Activated CD8-positive, alpha-beta memory T cell treated with anti-CD3 and anti-CD28 coated beads, Interleukin-2, amount 50 U/mL, for 1 hour (primary cell): Measurements from ENCODE around the gene GRIK1.

ENCODE experiments used
- DNase-seq: peaks from one replicate; pipeline ENCODE4 v3.0.0-alpha.2; 2020; ENCODE audit errors: extremely low read depth

The GRIK1 gene

DNA sequence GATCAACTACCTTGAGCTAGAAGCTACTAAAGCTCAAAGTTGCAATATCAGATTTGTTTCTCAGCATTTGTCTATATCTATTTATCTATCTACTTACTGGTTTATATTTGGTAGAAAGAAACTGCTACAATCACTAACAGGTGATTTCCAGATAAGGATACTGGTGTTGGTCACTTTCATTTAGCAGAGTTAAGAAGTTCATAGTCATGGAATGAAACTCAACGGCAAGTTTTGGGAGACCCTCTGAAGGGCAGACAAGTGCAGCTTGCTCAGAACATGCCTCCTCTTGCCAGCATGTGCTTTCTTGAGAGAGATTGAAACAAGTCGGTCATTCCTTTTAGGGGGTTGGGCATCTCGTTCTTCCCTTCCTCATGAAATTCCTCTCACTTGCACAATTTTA lies 296.5 kb downstream of the GRIK1 start:
- no peak for DNase-seq

DNA sequence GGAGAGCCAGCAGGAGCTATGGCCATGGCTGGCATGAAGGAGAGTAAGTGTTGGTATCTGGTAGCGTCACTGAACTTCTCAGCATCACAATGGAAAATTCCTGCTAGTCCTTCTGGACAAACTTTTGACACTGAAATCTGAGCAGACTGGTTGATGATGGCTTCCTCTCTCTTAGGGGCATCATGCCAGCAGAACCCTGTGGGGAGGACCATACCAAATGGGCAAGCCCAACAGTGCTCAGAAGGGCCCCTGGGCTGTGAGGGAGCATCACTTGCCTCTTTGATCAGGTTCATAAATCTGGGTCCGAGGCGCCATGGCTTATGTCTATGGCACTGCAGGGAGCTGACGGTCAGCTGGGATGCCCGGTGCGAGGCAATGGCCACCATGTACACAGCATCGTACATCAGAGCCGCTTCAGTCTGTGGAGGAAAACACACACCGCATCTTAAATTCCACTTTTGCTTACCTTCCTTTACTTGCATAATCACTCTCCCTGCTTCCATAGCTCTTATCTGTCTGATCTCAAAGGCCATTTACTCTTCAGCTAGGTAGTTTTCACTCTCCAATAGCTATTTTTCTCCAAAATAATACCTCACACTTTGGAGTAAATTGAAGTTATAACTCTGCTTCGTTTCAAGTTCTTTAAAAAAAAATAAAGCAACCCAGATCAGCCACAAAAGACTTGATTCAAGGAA lies 297.1 kb downstream of the GRIK1 start:
- no peak for DNase-seq

DNA sequence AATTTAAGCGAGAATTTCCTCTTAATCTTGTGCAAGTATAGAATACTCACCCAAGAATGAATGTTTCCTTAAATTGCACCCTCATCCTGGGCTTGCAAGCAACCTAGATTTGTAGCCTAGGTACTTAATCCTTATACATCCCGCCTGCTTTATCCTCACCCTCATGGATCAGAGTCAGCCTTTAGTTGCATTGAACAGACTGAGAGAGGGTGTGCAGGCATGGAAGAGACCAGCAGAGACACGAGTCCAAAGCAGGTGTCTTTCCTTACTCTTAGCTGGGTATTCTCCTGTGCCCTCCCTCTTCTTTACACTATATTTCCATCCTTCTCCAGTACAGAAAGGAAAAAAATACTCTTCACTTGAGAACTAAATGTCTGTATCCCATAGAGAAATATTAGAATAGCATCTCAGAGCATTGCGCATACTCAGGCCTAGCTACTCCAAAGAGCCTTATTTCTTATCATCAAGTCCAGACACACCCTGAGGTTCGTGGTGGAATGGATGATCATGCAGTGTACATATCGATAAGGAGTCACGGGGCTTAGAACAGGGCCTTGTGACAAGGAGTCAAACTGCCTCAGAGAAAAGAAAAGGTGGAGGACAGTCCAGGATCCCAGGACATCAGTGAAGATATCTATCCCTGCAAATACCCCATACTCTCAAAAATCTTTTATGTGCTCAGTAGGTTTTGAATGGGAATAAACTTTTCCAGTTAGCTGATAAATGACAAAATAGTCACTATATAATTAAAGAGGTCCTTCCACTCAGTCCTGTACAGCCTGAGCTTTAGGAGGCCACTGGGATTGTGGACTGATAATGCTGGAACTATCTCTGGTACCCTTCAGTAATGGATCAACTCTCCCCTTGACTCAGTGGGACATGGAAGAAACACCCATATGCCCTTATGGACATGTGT lies 297.9 kb downstream of the GRIK1 start:
- no peak for DNase-seq

GRCh38 chr21:29641001-29641634 lies 298.7 kb downstream of the GRIK1 start:
- DNase-seq = no peak

GRCh38 chr21:29640080-29640508 lies 299.7 kb downstream of the GRIK1 start:
- no peak for DNase-seq

GRCh38 chr21:29639366-29640079 lies 300.3 kb downstream of the GRIK1 start:
- no peak for DNase-seq

GRCh38 chr21:29638761-29639327 lies 301.0 kb downstream of the GRIK1 start:
- no peak for DNase-seq

GRCh38 chr21:29638138-29638537 lies 301.7 kb downstream of the GRIK1 start:
- DNase-seq = no peak

- no peak for DNase-seq
These were observed 302.2 kb downstream of the GRIK1 start for GRCh38 chr21:29637553-29637952.

- no peak for DNase-seq
These were observed 302.7 kb downstream of the GRIK1 start for GRCh38 chr21:29637134-29637533.

DNA sequence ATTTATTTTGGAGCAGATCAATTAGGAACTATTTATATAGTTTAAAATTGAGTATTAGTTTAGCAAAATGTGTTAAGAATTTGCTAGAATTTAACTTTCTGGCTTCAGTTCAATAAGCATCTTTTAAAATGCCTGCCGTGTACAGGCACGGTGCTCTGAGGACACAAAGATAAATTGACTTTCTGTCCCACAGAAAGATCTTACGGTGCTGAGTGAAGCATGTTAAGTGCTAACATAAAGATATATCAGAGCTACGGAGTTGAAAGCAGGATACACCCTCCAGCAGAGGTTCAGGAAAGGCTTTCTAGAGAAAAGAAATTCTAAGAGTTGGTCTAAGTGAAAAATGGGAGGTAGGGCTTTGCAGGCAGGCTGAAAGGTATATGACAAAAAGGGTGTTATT lies 305.4 kb downstream of the GRIK1 start:
- DNase-seq = no peak

GRCh38 chr21:29633756-29634155 lies 306.0 kb downstream of the GRIK1 start:
- DNase-seq = no peak

- no peak for DNase-seq
These were observed 309.4 kb downstream of the GRIK1 start for GRCh38 chr21:29630441-29630840.

DNA sequence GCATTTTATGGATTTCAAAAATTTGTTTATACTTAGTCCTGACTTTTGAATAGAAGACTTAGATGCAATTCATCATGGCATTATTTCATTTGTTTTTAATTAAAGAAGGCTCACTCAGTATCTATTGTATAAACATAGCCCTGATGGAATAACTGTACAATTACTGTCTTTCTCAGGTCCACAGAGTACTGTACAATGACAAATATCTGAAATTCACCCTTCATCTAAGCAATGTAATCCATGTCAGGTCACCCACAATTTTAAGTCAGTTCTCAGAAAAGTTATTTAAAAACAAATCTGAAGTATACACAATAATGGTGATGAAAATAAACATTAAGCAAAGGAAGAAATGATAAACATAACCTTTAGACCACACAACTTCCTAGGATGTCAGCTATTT lies 311.9 kb downstream of the GRIK1 start:
- no peak for DNase-seq

DNA sequence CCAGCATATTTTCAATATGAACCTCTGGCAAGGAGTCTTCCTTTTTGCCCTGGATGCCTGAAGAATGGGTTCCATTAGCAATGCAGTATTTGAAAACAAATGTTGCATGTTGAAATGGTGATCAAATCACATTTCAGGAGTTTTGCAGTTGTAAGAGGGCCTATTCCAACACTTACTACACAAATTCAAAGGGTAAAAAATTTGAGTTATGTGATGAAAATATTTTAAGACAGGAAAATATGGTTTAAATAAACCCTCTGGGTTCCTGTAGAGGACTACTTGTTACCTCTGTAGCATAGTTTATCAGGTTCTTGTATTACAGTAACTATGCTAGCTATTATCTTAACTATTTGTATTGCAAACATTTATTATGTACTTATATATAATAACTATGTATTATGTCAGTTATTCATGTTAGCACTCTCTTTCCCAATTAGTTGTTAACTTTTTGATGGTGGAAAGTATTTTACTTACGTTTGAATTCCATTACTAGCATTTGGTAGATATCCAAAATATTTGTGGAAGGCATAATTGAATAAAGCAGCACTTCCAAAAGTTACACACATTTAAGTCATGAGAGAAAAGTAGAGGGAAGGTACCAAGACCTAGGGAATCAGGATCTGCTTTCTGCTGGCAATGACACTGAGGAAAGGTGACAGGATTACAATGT lies 312.9 kb downstream of the GRIK1 start:
- no peak for DNase-seq

- DNase-seq = no peak
These were observed 313.8 kb downstream of the GRIK1 start for GRCh38 chr21:29625990-29626389.

DNA sequence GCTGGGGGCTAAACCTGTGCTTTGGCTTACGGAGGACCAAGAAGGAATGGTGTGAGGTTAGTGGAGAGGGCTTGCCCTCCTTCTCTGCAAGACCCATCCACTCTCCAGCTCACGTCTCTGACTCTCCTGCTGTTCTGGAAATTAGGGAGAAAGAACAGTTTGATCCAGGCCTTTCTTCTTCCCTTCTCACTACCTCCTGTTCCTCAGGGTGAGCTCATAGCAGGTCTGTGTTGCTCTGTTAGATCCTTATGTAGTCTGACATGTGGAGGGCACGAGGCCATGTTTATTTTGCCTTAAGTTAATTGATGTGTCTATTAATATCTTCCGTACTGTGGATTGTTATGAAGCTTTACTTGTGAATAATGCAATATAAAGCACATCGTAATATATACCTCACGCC lies 315.0 kb downstream of the GRIK1 start:
- DNase-seq = no peak

DNA sequence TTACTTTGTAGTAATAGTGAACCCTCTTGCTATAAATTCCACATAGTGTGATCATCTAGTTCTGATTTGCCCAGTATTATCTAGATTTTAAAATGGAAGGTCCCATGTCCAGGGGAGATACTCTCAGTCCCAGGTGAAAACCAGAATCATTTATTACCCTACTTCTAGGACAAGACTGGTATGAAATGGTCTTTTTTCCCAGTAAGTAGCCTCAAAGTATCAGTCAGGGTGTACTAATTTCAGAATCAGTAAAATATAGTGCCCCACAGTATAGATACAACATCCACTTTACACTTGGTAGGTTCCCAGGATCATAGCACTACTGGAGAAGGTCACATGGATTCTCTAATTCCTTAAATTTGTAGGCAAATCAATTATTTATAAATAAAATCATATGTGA lies 318.3 kb downstream of the GRIK1 start:
- no peak for DNase-seq

GRCh38 chr21:29616209-29616751 lies 323.5 kb downstream of the GRIK1 start:
- no peak for DNase-seq

GRCh38 chr21:29613877-29614276 lies 325.9 kb downstream of the GRIK1 start:
- DNase-seq = no peak

DNA sequence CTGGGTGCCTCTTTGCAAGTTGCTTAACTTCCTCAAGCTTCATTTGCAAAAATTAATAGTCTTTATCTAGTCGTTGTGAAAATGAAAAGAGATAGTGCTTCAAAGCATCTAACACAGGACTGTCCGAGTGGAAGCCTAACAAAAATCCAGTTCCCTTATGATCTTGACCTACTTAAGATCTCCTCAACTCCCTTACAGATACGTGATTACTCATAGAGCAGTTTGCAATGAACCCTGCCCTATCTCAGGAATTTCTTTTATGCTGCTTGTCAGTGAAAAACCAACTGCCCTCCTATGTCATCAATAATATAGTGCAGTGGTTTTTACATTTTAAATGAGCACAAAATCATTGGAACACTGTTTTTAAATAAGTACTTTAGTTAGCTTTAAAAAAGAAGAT lies 326.8 kb downstream of the GRIK1 start:
- DNase-seq = no peak
